NCI-H524 treated with DMSO at 0.1 percent for 48 hours (cell line): Measurements from ENCODE around the gene SUDS3.
"Not testable (repeated sequence)": the region's sequence is repeated elsewhere in the genome, so short reads cannot be mapped to it uniquely, and the experiment has no call there.

Experiments
- DNase-seq: peaks from one replicate; lab custom pipeline; 2025; lab: John Stamatoyannopoulos, UW

The SUDS3 gene

GRCh38 chr12:118376089-118377020 is at the start of gene SUDS3:
Gene SUDS3 (plus strand): TSS chr12:118376555. CDS start chr12:118376692, 137 bp downstream.
- peak; percentile 49 for DNase-seq

GRCh38 chr12:118326991-118327390 is 49.4 kb upstream of the SUDS3 start:
- DNase-seq, result no peak

- no peak for DNase-seq
These were observed 49.0 kb upstream of the SUDS3 start for GRCh38 chr12:118327391-118327790.

GRCh38 chr12:118328486-118329330 is 47.6 kb upstream of the SUDS3 start:
- DNase-seq, result no peak

- DNase-seq, result no peak
These were observed 45.8 kb upstream of the SUDS3 start for GRCh38 chr12:118330421-118331018.

- no peak for DNase-seq
These were observed 43.8 kb upstream of the SUDS3 start for GRCh38 chr12:118332511-118332910.

- no peak for DNase-seq
These were observed 42.1 kb upstream of the SUDS3 start for GRCh38 chr12:118334241-118334640.

- DNase-seq, result no peak
These were observed 41.3 kb upstream of the SUDS3 start for GRCh38 chr12:118334939-118335567.

- DNase-seq, result no peak
These were observed 40.2 kb upstream of the SUDS3 start for GRCh38 chr12:118336123-118336522.

- no peak for DNase-seq
These were observed 39.0 kb upstream of the SUDS3 start for GRCh38 chr12:118337194-118337838.

- no peak for DNase-seq
These were observed 34.3 kb upstream of the SUDS3 start for GRCh38 chr12:118342090-118342489.

GRCh38 chr12:118344829-118345228 is 31.5 kb upstream of the SUDS3 start:
- DNase-seq, result no peak

- DNase-seq, result no peak
These were observed 31.0 kb upstream of the SUDS3 start for GRCh38 chr12:118345355-118345754.

- DNase-seq, result no peak
These were observed 29.5 kb upstream of the SUDS3 start for GRCh38 chr12:118346895-118347294.

GRCh38 chr12:118347916-118348315 is 28.4 kb upstream of the SUDS3 start:
- DNase-seq, result no peak

GRCh38 chr12:118350908-118351559 is 25.3 kb upstream of the SUDS3 start:
- no peak for DNase-seq

- DNase-seq, result no peak
These were observed 22.6 kb upstream of the SUDS3 start for GRCh38 chr12:118353721-118354120.

- DNase-seq, result not testable (repeated sequence)
These were observed 21.9 kb upstream of the SUDS3 start for GRCh38 chr12:118354503-118354902.

GRCh38 chr12:118354903-118355302 is 21.5 kb upstream of the SUDS3 start:
- DNase-seq, result no peak

GRCh38 chr12:118355843-118356242 is 20.5 kb upstream of the SUDS3 start:
- no peak for DNase-seq

GRCh38 chr12:118356809-118357256 is 19.5 kb upstream of the SUDS3 start:
- no peak for DNase-seq
